Suppressor macrophage treated with lipopolysaccharide for 4 hours (primary cell): ENCODE measurements around the gene FGF1.

Experiments used
- DNase-seq: peaks from one replicate; pipeline ENCODE4 v3.0.0-alpha.2; 2020

The FGF1 gene

GRCh38 chr5:142685418-142686209 lies at the start of gene FGF1:
Gene FGF1 (minus strand): TSS chr5:142686090. CDS start chr5:142614127, 71,963 bp downstream.
- DNase-seq, result no peak

DNA sequence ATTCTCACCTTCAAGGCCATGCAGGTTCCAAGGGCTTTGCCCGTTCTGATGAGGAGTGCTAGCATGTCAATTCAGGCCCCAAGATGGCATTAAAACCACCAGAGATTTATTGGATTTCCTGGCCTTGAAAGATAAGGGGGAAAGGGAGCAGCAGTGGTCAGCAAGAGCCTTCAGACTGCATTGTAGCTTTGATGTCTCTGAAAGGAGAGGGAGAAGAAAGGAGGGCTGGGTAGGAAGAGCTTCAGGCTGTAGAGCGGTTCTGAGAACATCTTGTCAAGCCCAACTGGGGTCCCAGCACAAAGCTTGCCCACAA lies 41.8 kb upstream of the FGF1 start:
- no peak for DNase-seq

DNA sequence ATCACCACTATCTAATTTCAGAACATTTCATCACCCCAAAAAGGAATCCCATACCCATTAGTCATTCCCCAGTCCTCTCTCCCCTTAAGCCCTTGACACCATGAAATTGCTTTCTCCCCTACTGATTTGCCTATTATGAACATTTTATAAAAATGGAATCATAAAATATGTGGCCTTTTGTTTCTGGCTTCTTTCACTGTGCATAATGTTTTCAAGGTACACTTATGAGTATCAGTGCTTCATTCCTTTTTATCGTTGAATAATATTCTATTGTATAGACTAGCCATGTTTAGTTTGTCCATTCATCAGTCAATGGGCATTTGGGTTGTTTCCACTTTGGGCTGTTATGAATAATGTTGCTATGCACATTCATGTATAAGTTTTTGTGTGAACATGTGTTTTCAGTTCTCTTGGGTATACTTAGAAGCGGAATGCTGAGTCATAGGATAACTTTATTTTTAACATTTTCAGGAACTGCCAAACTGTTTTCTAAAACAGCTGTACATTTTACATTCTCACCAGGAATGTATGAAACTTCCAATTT lies 40.4 kb upstream of the FGF1 start:
- peak; percentile 76 for DNase-seq

DNA sequence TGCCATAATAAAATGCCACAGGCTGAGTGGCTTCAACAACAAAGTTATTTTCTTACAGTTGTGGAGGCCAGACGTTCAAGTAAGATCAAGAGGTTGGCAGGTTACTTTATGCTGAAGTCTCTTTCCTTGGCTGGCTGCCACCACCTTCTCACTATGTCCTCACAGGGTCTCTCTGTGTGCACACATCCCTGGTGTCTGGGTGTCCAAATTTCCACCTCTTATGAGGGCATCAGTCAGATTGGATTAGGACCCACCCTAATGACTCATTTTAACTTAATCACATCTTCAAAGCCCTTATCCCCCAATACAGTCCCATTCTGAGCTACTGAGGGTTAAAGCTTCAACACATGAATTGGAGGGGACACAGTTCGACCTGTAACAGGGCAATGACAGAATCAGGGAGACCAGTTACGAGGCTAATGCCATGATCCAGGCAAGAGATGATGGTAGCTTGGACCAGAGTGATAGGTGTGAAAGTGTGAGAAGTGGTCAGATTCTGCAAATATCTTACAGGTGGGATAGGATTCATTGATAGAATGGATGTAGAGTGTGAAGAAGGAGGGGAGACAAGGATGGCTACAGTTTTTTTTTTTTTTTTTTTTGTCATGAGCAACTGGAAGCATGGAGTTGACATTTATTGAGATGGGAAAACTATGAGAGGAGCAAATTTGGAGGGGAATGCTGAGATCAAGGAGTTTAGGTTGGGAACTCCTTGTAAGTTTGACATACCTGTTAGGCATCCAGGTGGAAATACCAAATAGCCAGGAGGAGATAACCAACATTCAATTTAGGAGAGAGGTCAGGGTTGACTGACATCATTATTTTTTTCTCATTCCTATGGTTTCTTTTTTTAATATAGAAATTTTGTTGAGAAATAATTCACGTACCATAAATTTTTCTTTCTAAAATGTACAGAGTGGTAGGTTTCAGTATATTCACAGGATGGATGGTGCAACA lies 39.6 kb upstream of the FGF1 start:
- peak; percentile 16 for DNase-seq

- no peak for DNase-seq
Measured at GRCh38 chr5:142724821-142725220, 38.9 kb upstream of the FGF1 start.

GRCh38 chr5:142722896-142723295 lies 37.0 kb upstream of the FGF1 start:
- no peak for DNase-seq

DNA sequence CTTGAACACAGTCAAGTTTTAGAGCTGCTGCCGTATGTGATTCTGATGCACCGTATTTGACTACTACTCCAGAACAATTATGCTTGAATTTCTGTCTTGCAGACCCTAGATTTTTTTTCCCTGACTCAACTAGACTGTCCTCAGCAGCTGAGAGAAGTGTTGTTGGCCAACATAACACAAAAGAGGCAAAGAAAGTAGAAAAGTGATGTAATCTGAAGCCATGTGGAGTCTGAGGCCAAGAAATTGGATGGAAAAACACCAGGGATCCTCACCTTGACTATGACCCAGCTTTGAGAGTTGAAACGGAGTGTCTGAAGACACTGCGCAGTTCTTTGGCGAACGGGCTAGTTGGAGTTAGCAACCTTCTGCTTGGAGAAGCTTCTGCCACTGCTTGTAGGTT lies 36.3 kb upstream of the FGF1 start:
- DNase-seq, result no peak

GRCh38 chr5:142720641-142721271 lies 34.9 kb upstream of the FGF1 start:
- no peak for DNase-seq

DNA sequence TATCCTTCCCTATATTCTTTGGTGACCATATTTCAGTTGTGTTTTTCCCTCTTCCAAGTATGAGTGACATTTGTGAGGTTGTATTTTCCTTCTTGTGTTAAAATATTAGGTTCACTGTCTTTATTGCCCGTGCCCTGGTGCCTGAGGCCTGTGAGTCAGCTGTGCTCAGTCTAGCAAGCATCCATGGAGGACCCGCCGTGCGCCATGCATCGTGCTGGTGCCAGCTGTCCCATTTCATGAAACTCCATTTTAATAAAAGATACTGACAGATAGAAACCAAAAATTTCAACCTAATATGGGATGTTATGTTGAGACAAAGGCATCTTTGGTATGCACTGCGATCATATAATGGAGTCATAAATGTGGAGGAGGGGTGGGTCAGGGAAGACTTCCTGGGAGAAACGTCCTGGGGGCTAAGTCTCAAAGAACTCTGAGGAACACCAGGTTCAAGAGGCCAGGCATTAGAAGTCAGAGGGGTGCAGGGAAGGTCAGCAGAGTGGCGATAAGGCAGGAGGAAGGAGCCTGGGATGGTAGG lies 34.0 kb upstream of the FGF1 start:
- DNase-seq, result no peak

DNA sequence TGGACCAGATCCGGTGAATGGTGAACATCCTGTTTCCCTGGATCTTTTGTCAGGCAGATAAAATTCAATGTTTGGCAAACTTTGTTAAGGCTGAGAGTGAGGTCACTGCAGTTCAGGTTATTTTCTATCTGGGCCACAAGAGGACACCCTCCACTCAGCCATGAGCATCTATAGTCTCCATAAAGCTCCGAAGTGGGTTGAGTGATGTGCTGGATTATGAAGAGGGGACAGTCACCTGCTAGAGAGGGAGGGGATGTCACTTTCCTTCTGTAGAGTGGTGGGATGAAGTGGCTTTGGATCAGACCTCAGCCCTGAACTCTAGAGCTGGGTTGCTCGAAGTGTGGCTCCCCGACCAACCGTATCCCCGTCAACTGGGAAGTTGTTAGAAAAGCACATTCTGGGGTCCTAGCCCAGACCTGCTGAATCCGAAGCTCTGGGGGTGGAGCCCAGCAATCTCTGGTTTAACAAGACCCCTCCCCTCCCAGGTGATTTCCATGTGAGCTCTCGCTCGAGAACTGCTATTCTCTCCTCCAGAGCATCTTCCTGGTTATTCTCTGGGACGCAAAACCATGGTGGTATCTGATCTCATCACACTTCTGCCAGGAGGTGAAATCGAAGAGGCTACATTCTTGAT lies 31.8 kb upstream of the FGF1 start:
- peak; percentile 72 for DNase-seq

DNA sequence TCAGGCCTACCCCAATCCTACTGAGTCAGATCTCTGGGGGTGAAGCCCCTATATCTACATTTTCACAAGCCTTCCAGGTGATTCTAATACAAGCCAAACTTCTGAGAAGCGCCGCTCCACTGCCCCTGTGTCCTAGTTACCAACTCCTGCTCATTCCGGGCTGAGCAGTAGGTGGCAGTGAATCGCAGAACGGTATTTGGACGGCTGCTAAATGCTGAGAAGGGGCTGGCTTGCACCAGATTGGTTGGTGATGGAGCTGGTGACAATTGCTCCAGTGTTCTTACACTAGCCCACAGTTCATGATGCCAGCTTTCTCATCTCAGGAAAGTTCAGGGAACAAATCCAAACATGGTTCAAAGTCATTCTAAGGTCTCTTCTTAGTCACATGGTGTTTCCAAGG lies 31.1 kb upstream of the FGF1 start:
- peak; percentile 55 for DNase-seq

DNA sequence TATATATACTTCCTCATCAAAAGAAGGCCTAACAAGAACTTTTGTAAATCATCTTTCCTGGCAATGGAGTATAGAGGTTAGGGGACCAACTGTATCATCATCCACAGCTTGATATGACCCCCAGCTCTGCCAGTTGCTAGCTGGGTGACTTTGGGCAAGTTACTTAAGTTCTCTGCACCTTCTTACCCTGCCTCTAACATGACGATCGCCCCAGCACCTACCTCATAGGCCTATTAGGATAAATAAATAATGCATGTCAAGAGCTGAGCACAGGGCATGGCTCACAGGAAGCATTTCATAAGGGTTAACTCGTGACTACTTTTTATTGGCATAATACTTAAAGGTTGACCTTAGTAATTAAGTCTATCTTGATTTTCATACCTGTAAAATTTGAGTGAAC lies 29.4 kb upstream of the FGF1 start:
- no peak for DNase-seq

GRCh38 chr5:142713121-142713706 lies 27.3 kb upstream of the FGF1 start:
- DNase-seq, result peak; percentile 95

DNA sequence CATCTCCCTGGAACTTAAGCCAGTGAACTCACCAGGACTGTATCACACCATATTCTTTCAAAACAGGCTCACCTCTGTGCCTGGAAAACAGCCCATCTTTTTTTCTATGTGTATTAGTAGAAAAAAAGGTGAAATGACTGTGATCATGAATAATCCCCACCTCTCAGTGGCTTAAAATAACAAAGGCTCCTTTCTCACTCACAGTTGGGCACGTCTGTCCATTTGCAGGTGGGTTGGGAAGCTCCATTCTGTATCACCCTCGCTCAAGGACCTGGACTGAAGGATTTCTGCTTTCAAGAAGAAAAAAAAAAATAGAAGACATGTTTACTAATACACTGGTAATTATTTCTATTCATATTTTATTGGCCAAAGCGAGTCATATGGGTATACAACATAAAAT lies 17.3 kb upstream of the FGF1 start:
- no peak for DNase-seq

DNA sequence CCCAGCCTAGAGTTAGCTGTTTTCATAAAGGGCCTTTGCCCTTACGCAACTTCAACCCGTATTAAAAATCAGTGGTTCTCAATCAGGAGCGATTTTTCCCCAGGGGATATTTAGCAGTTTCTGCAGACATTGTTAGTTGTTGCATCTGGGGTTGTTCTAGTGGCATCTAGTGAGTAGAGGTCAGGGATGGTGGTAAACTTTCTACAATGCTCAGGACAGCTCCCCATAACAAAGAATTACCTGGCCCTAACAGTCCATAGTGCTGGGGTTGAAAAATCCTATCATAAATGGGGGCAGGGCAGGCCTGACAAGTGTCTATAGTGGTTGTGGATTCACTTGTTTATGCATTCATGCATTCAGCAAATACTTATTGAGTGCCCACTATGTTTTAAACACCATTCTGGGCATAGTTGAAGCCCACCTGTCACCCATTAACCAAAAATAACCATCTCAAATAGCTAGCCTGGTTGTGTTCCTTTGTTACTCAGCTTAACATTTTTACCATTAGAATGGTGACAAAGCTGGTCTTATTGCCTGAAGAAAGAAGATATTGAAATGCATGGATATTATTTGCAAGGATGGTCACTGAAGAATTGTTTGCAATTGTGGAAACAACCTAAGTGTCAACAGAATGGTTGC lies 15.9 kb upstream of the FGF1 start:
- no peak for DNase-seq

DNA sequence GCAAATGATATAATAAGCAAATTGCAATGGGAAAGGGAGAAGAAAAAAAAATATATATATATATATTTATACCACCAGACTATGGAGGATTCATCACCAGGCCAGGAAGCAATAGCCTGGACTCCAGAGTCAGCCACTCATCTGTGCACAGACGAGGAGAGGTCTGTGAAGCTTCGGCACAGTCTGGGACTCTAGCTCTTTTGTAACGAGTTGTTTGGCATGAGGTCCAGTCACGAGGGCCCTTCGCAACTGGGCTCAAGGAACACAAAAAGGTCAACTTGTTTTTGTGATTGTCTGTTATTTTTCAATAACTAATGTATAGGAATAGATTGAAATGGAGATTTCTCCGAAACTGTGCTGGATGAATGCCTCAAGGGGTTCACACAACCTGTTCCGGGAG lies 14.7 kb upstream of the FGF1 start:
- no peak for DNase-seq

- peak; percentile 88 for DNase-seq
Measured at GRCh38 chr5:142699184-142699720, 13.4 kb upstream of the FGF1 start.

- no peak for DNase-seq
Measured at GRCh38 chr5:142698447-142699183, 12.7 kb upstream of the FGF1 start.

- peak; percentile 15 for DNase-seq
Measured at GRCh38 chr5:142697356-142698255, 11.7 kb upstream of the FGF1 start.
